Adrenal gland (tissue), 5 donors: Measurements from ENCODE around the gene THOC3.
"Not testable (repeated sequence)": the region's sequence is repeated elsewhere in the genome, so short reads cannot be mapped to it uniquely, and the experiment has no call there.

Experiments
- CTCF ChIP-seq, 6 experiments: fragments of 450-650 bp in 4 of 6; fragments of 200-600 bp in 2 of 6; sonication (generic) in 1 of 6; IDR thresholded peaks; 1 replicate in 5 of 6; 2 replicates in 1 of 6; pipeline versions ENCODE4 v1.5.1 to v1.8.0; 2016 to 2021; ENCODE audit warnings: antibody characterized with exemption in 6 of 6, mild to moderate bottlenecking in 2 of 6, moderate library complexity in 1 of 6
- POLR2A ChIP-seq, 2 donors: fragments of 450-650 bp; IDR thresholded peaks; one replicate each; pipeline ENCODE4 v1.6.1; 2017; ENCODE audit warnings: antibody characterized with exemption in 2 of 2, mild to moderate bottlenecking in 2 of 2, moderate library complexity in 1 of 2
- donor health status: DM: no; HTN: no; CAD: no.

- TF ChIP-seq CTCF, POLR2A (IDR thresholded peaks at IDR 0.05): not testable (repeated sequence)
These were observed 39.1 kb upstream of the THOC3 start for GRCh38 chr5:176007220-176007619.
